Bronchial epithelial cell (primary cell): ENCODE measurements around the gene ZNF726. TPM values are rescaled to one million over a fixed set of nuclear protein-coding genes. Genes with fewer than 3 reads are reported as not detected.

Experiments used
- DNase-seq: peaks from one replicate; pipeline ENCODE4 v3.0.0-alpha.2; 2010; ENCODE audit warnings: low read depth
- FAIRE-seq: peaks from 2 replicates; lab custom pipeline; 2011; peaks lifted over from hg19 to GRCh38; lab: Jason Lieb, UNC
- H3K27me3 ChIP-seq: 2 replicates; pipeline ENCODE4 v1.5.1; 2011; ENCODE audit warnings: low read length; ENCODE audit not compliant: control insufficient read depth, insufficient read depth
- H3K36me3 ChIP-seq: 2 replicates; pipeline ENCODE4 v1.5.1; 2011; ENCODE audit warnings: low read length; ENCODE audit not compliant: control insufficient read depth, insufficient read depth
- H3K4me3 ChIP-seq: 2 replicates; pipeline ENCODE4 v1.5.1; 2011; ENCODE audit warnings: mild to moderate bottlenecking, low read depth, low read length, control low read depth
- CTCF ChIP-seq: IDR thresholded peaks from 2 replicates; pipeline ENCODE4 v1.5.1; 2011; ENCODE audit warnings: mild to moderate bottlenecking, moderate library complexity, low read length, control low read depth, inconsistent platforms; ENCODE audit not compliant: insufficient read depth, severe bottlenecking
- total RNA-seq: library from RNA; depleted of rRNA; stranded (reverse); fragments of >200 nt; gene quantifications from 2 replicates; pipeline ENCODE4 v1.2.1, GENCODE V29; 2014

ZNF726 gene
- total RNA-seq, 1 donor from 2014 or later = 0.79 TPM

GRCh38 chr19:23904406-23904805 is 10.3 kb upstream of the ZNF726 start:
- H3K4me3 ChIP-seq = no peak overlapping the region
- no peak for DNase-seq
- TF ChIP-seq CTCF = no peak
- H3K27me3 ChIP-seq = no peaks in the 10 kb centered on the region
- H3K36me3 ChIP-seq = no peaks in the 10 kb centered on the region
- no peak for FAIRE-seq

GRCh38 chr19:23905771-23906170 is 8.9 kb upstream of the ZNF726 start:
- no peak for FAIRE-seq
- no peak for TF ChIP-seq CTCF

GRCh38 chr19:23906835-23907234 is 7.9 kb upstream of the ZNF726 start:
- no peak for FAIRE-seq
- no peak for TF ChIP-seq CTCF
- Histone ChIP-seq H3K27me3 (no peaks in the 10 kb centered on the region), H3K4me3 (no peak overlapping the region), H3K36me3 (no peaks in the 10 kb centered on the region)
- DNase-seq = no peak

More at GRCh38 chr19:23905771-23906170, 8.9 kb upstream of the ZNF726 start:
- no peak for DNase-seq
- H3K36me3 ChIP-seq = no peaks in the 10 kb centered on the region
- H3K27me3 ChIP-seq = no peaks in the 10 kb centered on the region
- no peak overlapping the region for H3K4me3 ChIP-seq

GRCh38 chr19:23908165-23908564 is 6.5 kb upstream of the ZNF726 start:
- H3K4me3 ChIP-seq = no peak overlapping the region
- H3K36me3 ChIP-seq = no peaks in the 10 kb centered on the region
- TF ChIP-seq CTCF = no peak
- FAIRE-seq (no peak), DNase-seq (no peak)
- H3K27me3 ChIP-seq = no peaks in the 10 kb centered on the region

GRCh38 chr19:23909222-23909621 is 5.5 kb upstream of the ZNF726 start:
- FAIRE-seq = no peak
- Histone ChIP-seq H3K4me3 (no peak overlapping the region), H3K36me3 (no peaks in the 10 kb centered on the region), H3K27me3 (no peaks in the 10 kb centered on the region)
- no peak for TF ChIP-seq CTCF
- DNase-seq = no peak

- FAIRE-seq (no peak), DNase-seq (no peak)
- Histone ChIP-seq H3K4me3 (no peak overlapping the region), H3K27me3 (no peaks in the 10 kb centered on the region), H3K36me3 (no peaks in the 10 kb centered on the region)
- TF ChIP-seq CTCF = no peak
These were observed 755 bp upstream of the ZNF726 start for GRCh38 chr19:23913931-23914330.
